HCT116 (cell line): ENCODE data around the gene FIBCD1. TPM values are rescaled to one million over a fixed set of nuclear protein-coding genes. Genes with fewer than 3 reads are reported as not detected.

Experiments used
- ATAC-seq: fragments of 200-7000 bp; cut with Tn5 transposase; 2 replicates; pipeline ENCODE4 v1.9.1; 2020; ENCODE audit warnings: mild to moderate bottlenecking, moderate library complexity
- BruUV-seq: library from RNA; stranded (reverse); fragments of 400-500 nt; replicated peaks from 2 replicates; lab custom pipeline; 2021; lab: Mats Ljungman, UMichigan
- CTCF ChIA-PET: fragments of 300-600 bp; sonication (Branson Sonifier 250); formaldehyde crosslinking; loops from one replicate; lab custom pipeline; 2021; ENCODE audit warnings: antibody characterized with exemption; lab: Charles Lee
- POLR2A ChIA-PET: fragments of 300-600, 350-600 bp; sonication (Branson Sonifier 250); formaldehyde crosslinking; loops from one replicate; lab custom pipeline; 2021; ENCODE audit warnings: antibody characterized with exemption; lab: Charles Lee
- RAD21 ChIA-PET, 2 experiments: fragments of 300-600 bp; sonication (Branson Sonifier 250); formaldehyde crosslinking; loops; one replicate each; lab custom pipeline; 2023; ENCODE audit warnings: low total read pairs in 2 of 2; ENCODE audit not compliant: uncharacterized antibody in 2 of 2, unreplicated experiment in 2 of 2, low non-redundant PET in 1 of 2; lab: Charles Lee
- DNase-seq: peaks from one replicate; pipeline ENCODE4 v3.0.0-alpha.2; 2010; ENCODE audit warnings: low read depth, low spot score
- H2AFZ ChIP-seq: fragments of 200-600 bp; shearing (Covaris generic), sonication (generic); 2 replicates; pipeline ENCODE4 v1.6.1; 2017; ENCODE audit warnings: low read depth, mixed run types, mixed read lengths, antibody characterized with exemption, low read length; ENCODE audit not compliant: poor library complexity, severe bottlenecking
- H3K27ac ChIP-seq: 2 replicates; pipeline ENCODE4 v1.5.1; 2012; ENCODE audit warnings: low read depth, low read length
- H3K27me3 ChIP-seq: fragments of 200-600 bp; sonication (generic); 2 replicates; pipeline ENCODE4 v1.6.1; 2016; ENCODE audit warnings: mixed run types, low read length, mixed read lengths; ENCODE audit not compliant: insufficient read depth
- H3K36me3 ChIP-seq, 2 experiments: fragments of 200-500 bp in 1 of 2; fragments of 200-600 bp in 1 of 2; sonication (Bioruptor generic) in 1 of 2; sonication (generic) in 1 of 2; 2 replicates each; pipeline versions ENCODE4 v1.5.1 to v1.6.1; 2014 to 2016; ENCODE audit warnings: low read length in 2 of 2, inconsistent platforms in 1 of 2, mixed read lengths in 1 of 2, mixed run types in 1 of 2; ENCODE audit not compliant: insufficient read depth in 2 of 2, control insufficient read depth in 1 of 2
- H3K4me1 ChIP-seq, 2 experiments: fragments of 200-600 bp in 1 of 2; sonication (generic) in 1 of 2; 2 replicates each; pipeline versions ENCODE4 v1.5.1 to v1.6.1; 2012 to 2017; ENCODE audit warnings: low read length in 2 of 2, inconsistent platforms in 1 of 2, mild to moderate bottlenecking in 1 of 2, mixed read lengths in 1 of 2, mixed run types in 1 of 2, moderate library complexity in 1 of 2; ENCODE audit not compliant: insufficient read depth in 2 of 2, control insufficient read depth in 1 of 2
- H3K4me2 ChIP-seq: fragments of 200-600 bp; sonication (generic); 2 replicates; pipeline ENCODE4 v1.6.1; 2017; ENCODE audit warnings: mixed run types, low read length, mixed read lengths
- H3K4me3 ChIP-seq, 2 experiments: fragments of 200-600 bp in 1 of 2; sonication (generic) in 1 of 2; replicated peaks in 1 of 2; 2 replicates each; pipeline ENCODE4 v1.5.1; 2011 to 2016; ENCODE audit warnings: low read length in 2 of 2, control low read depth in 1 of 2, low read depth in 1 of 2, mild to moderate bottlenecking in 1 of 2, mixed read lengths in 1 of 2, mixed run types in 1 of 2
- H3K79me2 ChIP-seq: fragments of 200-600 bp; sonication (generic); 2 replicates; pipeline ENCODE4 v1.6.1; 2017; ENCODE audit warnings: mild to moderate bottlenecking, mixed run types, low read length, moderate library complexity, mixed read lengths; ENCODE audit not compliant: insufficient read depth
- H3K9ac ChIP-seq: fragments of 200-600 bp; sonication (generic); 2 replicates; pipeline ENCODE4 v1.6.1; 2016; ENCODE audit warnings: low read length, mixed read lengths
- H3K9me2 ChIP-seq: fragments of 200-600 bp; sonication (generic), shearing (Covaris generic); 2 replicates; pipeline ENCODE4 v1.6.1; 2017; ENCODE audit warnings: mixed run types, mild to moderate bottlenecking, moderate library complexity; ENCODE audit not compliant: insufficient read depth
- H3K9me3 ChIP-seq, 2 experiments: fragments of 200-500 bp in 1 of 2; fragments of 200-600 bp in 1 of 2; sonication (Bioruptor generic) in 1 of 2; sonication (generic) in 1 of 2; 2 replicates each; pipeline ENCODE4 v1.6.1; 2014 to 2017; ENCODE audit warnings: low read length in 2 of 2, mixed read lengths in 2 of 2, inconsistent platforms in 1 of 2, low read depth in 1 of 2, mild to moderate bottlenecking in 1 of 2, mixed run types in 1 of 2, moderate library complexity in 1 of 2; ENCODE audit not compliant: control insufficient read depth in 1 of 2, insufficient read depth in 1 of 2
- H4K20me1 ChIP-seq: fragments of 200-600 bp; sonication (generic), shearing (Covaris generic); 2 replicates; pipeline ENCODE4 v1.6.1; 2017; ENCODE audit warnings: mixed run types, mild to moderate bottlenecking, moderate library complexity; ENCODE audit not compliant: insufficient read depth
- CBX3 ChIP-seq: IDR thresholded peaks from 2 replicates; pipeline ENCODE4 v1.6.1; 2012; ENCODE audit warnings: low read depth
- ELF1 ChIP-seq: IDR thresholded peaks from 2 replicates; pipeline ENCODE4 v1.6.1; 2012; ENCODE audit warnings: low read depth, borderline replicate concordance
- EZH2phosphoT487 ChIP-seq: fragments of 200-600 bp; IDR thresholded peaks from 2 replicates; pipeline ENCODE4 v1.6.1; 2018; ENCODE audit warnings: antibody characterized with exemption, borderline replicate concordance
- JUND ChIP-seq: IDR thresholded peaks from 2 replicates; pipeline ENCODE4 v1.6.1; 2012
- POLR2A ChIP-seq: IDR thresholded peaks from 2 replicates; pipeline ENCODE4 v1.7.0; 2011; ENCODE audit warnings: borderline replicate concordance; ENCODE audit not compliant: insufficient read depth, insufficient read length; ENCODE audit errors: extremely low read depth
- RAD21 ChIP-seq: IDR thresholded peaks from 2 replicates; pipeline ENCODE4 v1.6.1; 2012; ENCODE audit warnings: low read depth, mild to moderate bottlenecking
- YY1 ChIP-seq: IDR thresholded peaks from 2 replicates; pipeline ENCODE4 v1.6.1; 2011; ENCODE audit warnings: low read length, low read depth, moderate library complexity, mild to moderate bottlenecking; ENCODE audit not compliant: insufficient replicate concordance; ENCODE audit errors: extremely low read depth
- intact Hi-C: fragments of 100-400 bp; cut with micrococcal nuclease; formaldehyde crosslinking; loops from 2 replicates; pipeline ENCODE4 v1.10.0; 2022
- total RNA-seq: library from RNA; stranded (reverse); gene quantifications from one replicate; pipeline ENCODE4 v1.2.1, GENCODE V29; 2021; ENCODE audit not compliant: unreplicated experiment
- TF ChIP-seq, protein P1 (sequence below): IDR thresholded peaks from 2 replicates; pipeline ENCODE4 v1.6.1; 2012; ENCODE audit warnings: low read depth

The FIBCD1 gene
- total RNA-seq, 1 experiment from 2014 or later = 26.1 TPM

DNA sequence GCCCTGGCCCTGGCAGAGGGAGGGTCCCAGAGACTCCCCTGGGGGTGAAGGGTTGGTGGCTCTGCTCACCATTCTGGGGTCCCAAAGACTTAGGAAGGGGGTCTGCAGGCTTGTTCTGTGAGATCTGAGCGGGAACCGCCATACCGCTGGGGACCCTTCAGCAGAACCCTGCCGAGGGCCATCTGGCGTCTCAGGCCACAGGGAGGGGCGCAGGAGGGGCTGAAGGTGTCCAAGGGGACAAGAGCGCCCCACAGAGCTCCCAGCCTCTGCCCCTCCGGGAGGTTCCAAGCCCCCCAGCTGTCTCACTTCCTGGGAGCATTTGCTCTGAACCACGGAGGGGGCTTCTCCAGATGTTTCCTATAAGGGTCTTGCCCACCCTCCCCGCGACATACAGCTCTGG lies 4.8 kb downstream of the FIBCD1 start:
- Histone ChIP-seq H3K4me2 (no peak overlapping the region), H3K27me3 (no peaks in the 10 kb centered on the region), H3K4me3 (no peak overlapping the region), H3K36me3 (no peaks in the 10 kb centered on the region), H3K9me3 (no peaks in the 10 kb centered on the region), H3K27ac (no peak overlapping the region; the same call in 1 of the 2 replicates), H4K20me1 (no peaks in the 10 kb centered on the region), H2AFZ (no peak overlapping the region), H3K79me2 (no peaks in the 10 kb centered on the region), H3K9ac (no peak overlapping the region), H3K4me1 (peaks cover 34 to 45% of the 10 kb centered on the region in 2 experiments), H3K9me2 (no peaks in the 10 kb centered on the region)
- intact Hi-C loops = no loop called here
- no TSS peak for BruUV-seq
- TF ChIP-seq JUND (no peak), CBX3 (no peak), ELF1 (no peak), EZH2phosphoT487 (no peak), RAD21 (no peak), POLR2A (no peak), YY1 (no peak)
- TF ChIP-seq, protein P1, sequence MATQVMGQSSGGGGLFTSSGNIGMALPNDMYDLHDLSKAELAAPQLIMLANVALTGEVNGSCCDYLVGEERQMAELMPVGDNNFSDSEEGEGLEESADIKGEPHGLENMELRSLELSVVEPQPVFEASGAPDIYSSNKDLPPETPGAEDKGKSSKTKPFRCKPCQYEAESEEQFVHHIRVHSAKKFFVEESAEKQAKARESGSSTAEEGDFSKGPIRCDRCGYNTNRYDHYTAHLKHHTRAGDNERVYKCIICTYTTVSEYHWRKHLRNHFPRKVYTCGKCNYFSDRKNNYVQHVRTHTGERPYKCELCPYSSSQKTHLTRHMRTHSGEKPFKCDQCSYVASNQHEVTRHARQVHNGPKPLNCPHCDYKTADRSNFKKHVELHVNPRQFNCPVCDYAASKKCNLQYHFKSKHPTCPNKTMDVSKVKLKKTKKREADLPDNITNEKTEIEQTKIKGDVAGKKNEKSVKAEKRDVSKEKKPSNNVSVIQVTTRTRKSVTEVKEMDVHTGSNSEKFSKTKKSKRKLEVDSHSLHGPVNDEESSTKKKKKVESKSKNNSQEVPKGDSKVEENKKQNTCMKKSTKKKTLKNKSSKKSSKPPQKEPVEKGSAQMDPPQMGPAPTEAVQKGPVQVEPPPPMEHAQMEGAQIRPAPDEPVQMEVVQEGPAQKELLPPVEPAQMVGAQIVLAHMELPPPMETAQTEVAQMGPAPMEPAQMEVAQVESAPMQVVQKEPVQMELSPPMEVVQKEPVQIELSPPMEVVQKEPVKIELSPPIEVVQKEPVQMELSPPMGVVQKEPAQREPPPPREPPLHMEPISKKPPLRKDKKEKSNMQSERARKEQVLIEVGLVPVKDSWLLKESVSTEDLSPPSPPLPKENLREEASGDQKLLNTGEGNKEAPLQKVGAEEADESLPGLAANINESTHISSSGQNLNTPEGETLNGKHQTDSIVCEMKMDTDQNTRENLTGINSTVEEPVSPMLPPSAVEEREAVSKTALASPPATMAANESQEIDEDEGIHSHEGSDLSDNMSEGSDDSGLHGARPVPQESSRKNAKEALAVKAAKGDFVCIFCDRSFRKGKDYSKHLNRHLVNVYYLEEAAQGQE = no peak
- no peak for ATAC-seq
- DNase-seq = no peak
- CTCF ChIA-PET = interaction anchor here (1.0 to 1.6 kb wide), 2 partner anchors 64 to 68 kb away, joined by 3 to 4 read pairs; no protein-coding TSS in a partner anchor
- POLR2A ChIA-PET = interaction anchor here (1.3 kb wide), 1 partner anchor 17 kb away, joined by 3 read pairs; no protein-coding TSS in a partner anchor
- RAD21 ChIA-PET = no interaction called here
